Activated CD4-positive, alpha-beta T cell treated with anti-CD3 and anti-CD28 coated beads, Interleukin-10, Interleukin-2, amounts not matched to agents 100 ng/mL and 50 ng/mL, durations not matched to agents 16 hours and 8 hours (primary cell): ENCODE data around the gene COL4A4.

ENCODE experiments used
- DNase-seq: peaks from one replicate; pipeline ENCODE4 v3.0.0-alpha.2; 2020

COL4A4 gene

DNA sequence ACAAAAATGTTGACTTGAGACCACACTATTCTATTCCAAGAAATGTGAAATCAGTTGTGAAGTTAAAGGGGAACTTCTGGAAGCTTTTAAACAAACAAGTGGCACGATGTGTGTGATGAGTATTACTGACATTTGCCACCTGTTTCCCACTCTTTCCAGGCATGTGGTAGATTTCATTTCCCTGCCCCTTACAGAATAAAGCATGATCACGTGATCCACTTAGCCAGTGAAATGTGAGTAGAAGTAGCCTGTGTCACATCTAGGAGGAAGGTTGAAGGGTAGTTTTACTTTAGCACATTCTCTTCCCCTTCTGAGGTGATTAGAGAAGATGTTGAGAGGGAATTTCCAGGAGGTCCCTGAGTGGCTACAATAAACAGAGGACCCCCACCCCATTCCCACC is 3.8 kb downstream of the COL4A4 start:
- no peak for DNase-seq

DNA sequence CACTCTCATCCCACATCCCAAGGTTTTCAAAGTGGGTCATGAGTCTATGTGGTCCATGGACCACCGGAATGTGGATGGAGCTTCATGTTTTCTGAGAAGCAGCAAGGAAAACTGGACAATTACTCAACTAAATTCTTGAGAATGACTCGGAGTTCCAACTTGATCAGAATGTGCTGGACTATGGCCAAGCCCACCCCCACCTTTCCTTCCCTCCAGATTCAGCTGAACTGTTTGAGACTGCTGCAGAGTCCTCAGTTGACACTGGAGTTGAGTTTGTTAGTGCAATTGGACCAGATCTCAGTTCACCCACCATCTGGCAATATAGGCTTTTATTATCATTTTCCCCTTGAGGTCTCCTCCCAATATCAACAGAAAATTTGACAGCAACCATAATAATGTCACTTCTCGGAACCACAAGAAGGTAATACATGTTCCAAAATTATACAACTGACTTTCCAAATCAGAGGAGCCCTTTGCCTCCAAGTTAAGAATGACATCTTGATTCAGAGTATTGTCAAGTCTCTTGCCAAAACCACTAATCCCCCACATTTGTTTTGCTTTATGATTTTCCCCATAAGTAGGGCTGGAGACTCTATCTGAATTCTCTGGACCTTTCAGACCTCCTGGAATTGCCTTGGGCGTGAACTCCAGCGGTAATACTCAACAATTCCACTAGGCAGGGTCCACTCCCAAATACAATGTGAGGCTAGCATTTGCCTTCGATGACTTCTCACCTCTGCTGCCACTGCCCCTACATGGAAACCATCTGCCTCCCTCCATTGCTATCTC is 8.8 kb downstream of the COL4A4 start:
- DNase-seq = no peak

DNA sequence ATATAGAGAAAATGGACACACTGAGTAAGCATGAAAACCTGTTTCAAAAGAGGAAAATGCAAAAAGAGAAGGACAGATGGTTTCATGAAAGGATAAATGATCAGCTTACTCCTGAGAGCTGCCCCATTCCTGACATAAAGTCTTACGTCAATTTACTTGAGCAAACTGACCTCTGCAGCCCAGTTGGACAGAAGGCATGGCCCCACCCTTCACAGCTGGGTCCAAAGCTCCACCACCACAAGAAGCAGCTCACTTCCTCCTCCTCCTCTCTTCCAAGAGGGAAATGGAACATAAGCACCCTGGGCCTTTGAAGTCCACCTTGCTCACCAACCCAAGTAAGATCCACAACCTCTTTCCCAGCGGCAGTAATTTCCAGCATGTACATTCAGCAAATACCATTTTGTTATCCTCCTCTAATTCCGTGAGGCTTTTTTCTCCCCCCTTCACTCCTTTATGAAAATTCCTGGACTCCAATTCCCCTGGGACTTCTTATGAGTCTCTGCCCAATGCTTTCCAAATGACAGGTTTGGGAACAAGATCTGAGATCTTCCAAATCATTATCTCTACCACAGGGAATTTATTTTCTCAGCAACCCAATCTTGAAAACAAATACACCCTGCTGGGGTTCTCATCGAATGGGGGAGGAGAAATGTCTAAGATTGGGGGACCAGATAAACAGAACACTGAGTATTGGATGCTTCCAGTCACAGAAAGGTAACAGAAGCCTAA is 10.1 kb downstream of the COL4A4 start:
- DNase-seq = no peak

DNA sequence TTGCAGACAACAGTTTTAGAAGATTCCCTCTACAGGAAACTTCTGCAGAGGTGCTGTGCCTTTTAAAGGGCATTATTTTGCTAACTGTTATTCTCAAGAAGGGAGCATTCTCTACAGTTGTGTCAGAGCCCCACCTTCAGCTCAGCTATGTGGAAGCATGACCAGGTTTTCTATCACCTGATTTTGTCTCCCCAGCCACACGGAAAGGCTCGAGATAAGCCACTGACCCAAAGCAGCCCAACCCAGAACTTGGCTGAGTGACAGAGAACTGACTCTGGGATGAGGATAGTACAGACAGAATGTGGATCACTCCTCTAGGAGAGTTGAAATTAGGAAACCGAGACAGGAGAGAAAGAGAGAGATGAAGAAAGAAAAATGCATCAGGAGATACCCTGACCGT is 10.7 kb downstream of the COL4A4 start:
- no peak for DNase-seq

DNA sequence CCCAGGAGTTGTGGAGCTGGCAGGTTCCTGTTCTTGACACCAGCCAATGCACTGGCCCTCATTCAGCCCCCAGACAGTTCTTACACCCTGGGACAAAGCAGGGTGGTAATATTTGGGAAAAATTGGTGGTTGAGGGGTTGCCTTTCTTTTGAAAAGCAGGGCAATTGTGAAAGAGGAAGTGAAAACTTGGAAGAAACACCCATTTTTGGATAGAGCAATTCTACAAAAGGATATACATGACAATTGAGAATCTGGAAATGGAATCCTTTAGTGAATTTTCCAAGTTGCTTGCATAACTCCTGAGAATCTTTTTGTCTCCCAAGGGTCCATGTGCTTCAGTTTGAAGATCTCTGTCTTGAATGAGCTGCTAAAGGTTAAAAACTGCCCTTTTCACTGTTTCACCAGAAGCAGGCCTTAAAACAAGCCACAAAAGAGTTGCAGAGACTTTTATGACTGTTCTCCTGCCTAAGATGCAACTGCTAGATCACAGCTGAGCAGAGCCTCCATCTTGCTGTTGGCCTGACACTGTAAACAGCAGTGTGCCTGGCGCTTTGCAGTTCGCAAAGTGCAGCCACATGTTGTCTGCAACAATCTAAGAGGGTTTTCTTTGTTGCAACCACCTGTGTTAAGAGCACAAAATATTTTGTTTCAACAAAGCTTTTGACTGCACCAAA is 11.8 kb downstream of the COL4A4 start:
- no peak for DNase-seq

DNA sequence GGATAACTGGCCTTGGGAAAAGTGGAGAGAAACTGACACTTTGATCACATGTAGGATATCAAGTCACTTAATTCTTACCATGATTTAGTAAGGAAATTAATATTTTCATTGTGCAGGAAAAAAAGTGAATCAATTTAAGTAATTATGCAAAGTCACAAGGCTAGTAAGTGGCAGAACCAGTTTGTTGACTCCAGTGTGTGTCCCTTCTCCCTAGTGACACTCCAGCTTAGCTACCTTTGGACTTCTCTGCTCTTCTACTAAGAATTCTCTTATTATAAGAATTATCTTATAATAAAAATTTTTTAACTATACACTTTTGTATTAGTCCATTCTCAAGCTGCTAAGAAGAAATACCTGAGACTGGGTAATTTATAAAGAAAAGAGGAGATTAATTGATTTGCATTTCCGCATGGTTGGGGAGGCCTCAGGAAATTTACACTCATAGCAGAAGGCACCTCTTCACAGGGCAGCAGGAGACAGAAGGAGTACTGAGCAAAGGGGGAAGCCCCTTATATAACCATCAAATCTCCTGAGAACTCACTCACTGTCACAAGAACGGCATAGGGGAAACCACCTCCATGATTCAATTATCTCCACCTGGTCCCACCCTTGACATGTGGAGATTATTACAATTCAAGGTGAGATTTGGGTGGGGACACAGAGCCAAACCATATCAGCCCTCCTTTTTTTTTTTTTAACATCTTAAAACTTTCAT is 13.6 kb downstream of the COL4A4 start:
- DNase-seq = no peak

DNA sequence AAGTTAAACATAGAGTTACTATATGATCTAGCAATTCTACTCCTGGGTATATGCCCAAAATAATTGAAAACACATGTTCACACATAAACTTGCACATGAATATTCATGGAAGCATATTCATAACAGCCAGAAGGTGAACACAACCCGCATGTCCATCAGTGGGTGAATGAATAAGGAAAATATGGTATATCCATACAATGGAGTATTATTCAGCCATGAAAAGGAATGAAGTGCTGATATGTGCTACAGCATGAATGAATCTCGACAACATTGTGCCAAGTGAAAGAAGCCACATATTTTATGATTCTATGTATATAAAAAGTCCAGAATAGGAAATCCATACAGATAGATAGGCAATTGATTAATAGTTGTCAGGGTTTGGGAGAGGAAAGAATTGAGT is 15.9 kb downstream of the COL4A4 start:
- DNase-seq = no peak

DNA sequence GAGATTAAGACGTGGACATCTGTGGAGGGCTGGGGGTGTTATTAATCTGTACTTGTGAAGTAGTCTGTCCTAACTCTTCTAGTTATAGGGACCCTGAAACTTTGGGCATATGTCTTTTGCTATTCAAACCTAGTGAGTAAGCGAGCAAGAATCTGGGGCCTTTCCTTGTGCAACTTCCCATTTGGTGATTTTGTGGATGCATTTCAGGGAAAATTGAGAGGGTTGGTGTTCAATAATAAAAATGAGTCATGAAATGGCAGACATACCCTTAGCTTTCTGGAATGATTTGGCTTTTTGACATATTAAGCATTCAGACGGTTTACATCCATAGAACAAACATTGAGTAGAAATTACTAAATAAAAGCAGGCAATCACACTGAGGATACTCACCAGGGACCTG is 17.0 kb downstream of the COL4A4 start:
- DNase-seq = no peak

DNA sequence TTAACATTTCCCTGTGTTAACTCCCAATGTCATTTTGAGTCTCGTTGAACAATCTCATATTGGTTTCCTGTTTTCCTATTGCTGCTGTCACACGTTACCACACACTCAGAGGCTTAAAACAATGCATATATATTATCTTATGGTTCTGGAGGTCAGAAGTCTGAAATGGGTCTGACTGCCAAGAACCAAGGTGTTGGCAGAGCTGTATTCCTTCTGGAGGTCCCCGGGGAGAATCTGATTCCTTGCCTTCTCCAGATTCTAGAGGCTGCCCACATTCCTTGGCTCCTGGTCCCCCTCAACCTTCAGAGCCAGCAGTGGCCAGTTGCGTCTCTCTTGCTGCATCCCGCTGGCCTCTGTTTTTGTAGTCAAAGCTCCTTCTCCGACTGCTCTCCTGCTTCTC is 17.5 kb downstream of the COL4A4 start:
- no peak for DNase-seq

DNA sequence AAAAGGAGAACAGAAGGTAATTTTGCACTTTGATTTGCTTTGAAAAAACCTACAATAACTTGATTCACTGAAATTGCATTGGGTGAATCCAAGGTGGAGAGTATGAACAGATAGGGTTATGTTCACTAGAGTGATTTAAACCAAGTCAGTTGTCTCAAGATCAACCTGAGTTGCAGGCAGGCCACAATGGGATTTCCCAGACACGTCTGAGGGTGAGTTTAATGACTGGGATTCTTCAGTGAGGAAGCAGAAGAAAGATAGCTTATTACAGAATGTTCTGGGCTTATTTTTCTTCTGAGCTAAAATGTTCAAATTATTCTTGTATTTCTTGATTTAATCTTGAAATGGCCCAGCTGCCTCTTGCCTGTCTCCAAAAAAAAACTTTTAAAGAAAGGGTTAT is 20.1 kb downstream of the COL4A4 start:
- no peak for DNase-seq

DNA sequence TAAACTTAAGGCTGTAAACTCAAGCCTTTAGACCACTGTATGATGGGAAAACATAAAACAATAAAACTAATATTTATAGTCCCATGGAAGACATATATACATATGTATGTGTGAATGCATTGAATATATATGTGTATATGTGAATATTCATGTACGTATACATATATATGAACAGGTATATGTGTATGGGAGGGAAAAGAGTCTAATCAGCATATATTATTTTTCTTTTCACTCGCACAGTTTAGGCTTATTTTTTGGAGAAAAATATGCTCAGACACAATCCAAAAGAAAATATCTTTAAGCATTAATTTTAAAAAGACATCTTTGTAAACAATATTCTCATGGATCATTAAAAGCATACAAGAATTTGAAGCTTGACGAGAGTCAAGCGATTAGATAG is 22.7 kb downstream of the COL4A4 start:
- no peak for DNase-seq

DNA sequence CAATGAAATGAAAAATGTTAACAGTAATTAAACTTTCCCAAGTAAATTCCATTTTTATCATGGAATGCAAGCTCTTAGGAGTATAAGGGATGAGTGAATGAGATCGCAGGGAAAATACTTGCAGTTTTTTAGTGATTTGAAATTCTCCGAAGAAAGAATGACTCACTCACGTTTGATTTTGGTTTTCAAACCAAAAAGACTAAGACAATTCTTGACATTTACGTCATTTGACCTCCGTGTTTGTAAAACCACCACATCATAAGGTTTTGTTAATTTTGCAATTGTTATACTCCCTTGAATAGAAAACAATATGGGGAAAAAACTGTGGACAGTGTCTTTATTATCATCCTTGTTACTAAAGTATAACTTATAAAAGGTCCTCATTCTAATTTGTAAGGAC is 29.4 kb downstream of the COL4A4 start:
- no peak for DNase-seq

DNA sequence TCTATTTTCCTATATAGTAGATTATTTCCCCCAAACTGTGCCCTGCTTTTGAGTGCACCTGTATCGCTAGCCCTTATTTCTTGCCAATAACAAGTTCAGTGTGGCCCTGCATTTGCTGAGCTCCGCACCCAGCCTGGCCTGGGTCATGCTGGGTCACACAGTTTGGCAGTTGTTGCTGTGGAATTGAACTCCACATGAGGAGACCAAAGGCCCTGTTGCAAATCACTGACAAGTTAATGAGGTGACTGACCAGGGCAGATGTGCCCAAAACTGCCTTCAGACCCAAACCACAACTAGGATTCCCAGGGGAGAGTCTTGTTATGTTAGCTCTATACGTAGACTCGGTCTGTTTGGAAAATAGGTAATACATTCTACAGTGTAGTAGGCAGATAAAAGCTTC is 31.0 kb downstream of the COL4A4 start:
- no peak for DNase-seq

DNA sequence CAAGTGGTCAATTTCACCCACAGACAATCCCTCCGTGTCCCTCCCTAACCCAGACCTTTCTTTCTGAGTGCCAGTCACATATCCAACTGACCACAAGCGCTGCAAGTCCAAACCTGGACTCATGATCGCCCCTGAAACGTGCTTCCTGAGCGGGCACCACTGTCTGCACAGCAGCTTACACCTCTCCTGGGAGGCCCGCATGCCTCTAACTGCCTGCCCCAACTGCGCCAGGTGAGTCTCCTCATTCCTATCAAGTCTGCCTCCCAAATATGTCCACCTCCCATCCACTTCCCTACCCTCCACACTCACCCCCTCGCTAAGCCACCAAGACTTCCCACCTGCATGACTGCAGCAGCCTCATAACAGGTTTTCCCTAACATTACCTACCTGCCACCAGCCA is 33.4 kb downstream of the COL4A4 start:
- no peak for DNase-seq

DNA sequence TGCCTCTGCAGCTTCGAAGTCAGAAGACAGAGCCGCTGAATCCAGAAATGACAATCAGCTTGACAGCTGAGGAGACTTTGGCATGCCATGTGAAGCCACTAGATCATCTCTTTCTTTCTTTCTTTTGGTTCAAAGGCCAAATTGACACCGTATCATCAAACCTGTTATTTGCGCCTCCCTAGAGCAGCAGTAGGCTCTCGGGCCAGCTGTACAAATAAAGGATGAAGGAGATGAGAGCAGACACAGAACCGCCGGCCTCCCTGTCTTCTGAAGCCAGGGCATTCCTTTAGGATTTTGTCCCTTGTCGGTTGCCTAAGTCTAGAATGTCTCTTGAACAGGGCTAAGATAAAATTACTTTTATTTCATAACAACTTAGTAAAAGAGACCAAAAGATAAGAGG is 36.8 kb downstream of the COL4A4 start:
- no peak for DNase-seq

DNA sequence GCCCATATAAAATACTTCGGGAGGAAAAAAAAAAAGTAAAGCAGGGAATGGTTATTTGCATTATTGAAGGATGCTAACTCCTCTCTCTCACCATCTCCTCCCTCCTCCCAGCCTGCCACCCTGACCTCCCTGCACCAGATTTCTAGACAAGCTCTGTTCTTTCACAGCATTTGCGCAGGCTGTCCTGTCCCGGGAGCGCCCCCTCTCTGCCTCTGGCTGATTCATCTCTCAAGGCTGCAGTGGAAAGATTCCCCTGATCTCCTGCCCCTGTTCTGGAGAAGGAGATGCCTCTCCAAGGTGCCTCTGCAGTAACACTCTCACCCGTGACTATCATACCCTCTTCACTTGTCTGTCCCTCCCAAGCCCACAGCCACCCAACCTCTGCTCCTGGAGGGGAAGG is 38.5 kb downstream of the COL4A4 start:
- DNase-seq = no peak

DNA sequence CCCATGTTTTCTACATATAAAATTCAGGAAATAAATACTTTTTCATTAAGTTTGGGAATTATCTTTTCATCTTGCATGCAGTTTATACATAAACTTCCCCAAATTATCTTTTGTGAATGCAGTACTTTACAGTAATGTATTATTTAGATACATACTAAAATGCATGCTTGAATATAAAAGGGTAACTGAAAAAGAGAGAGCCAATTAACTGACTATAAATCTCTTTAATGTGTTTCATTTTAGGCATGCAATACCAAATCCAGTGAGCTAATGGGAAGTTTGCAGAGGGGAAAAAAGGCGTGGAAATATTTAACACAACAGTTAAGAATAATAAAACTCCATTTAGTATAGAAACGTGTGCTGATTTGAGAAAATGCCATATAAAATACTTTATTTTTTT is 39.2 kb downstream of the COL4A4 start:
- DNase-seq = no peak

DNA sequence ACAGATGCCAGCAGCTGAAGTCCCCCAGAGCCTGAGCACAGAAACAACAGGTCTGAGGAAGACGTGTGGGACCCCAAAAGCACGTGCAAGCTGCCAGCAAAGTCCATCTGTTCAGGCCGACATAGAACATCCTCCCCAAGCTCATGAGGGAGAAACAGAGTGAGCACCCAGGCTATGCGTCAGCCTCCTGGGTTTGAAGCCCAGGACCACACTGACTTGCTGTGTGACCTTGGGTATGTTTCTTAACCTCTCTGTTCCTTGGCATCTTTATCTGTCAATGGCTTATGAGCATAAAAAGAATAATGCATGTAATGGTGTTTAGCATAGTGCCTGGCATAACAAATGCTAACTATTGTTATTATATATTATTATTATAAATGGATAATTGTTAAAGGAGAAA is 40.3 kb downstream of the COL4A4 start:
- no peak for DNase-seq

DNA sequence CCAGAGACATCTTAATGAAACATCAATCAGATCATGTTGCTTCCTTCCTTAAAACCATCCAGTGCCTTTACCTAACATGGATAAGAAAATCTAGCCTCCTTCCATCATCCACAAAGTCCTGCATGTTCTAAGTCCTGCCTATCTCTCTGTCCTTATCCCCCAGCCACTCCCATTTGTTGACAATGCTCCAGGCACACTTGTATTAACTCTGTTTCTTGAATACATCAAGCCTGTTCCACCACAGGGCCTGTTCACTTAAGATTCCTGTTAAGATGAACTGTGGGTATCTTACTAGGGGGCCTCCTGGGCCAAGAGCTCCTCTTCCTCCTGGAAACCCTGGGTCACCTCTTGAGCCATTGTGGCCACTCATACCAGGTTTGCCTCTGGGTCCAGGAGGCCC is 45.7 kb downstream of the COL4A4 start:
- no peak for DNase-seq

DNA sequence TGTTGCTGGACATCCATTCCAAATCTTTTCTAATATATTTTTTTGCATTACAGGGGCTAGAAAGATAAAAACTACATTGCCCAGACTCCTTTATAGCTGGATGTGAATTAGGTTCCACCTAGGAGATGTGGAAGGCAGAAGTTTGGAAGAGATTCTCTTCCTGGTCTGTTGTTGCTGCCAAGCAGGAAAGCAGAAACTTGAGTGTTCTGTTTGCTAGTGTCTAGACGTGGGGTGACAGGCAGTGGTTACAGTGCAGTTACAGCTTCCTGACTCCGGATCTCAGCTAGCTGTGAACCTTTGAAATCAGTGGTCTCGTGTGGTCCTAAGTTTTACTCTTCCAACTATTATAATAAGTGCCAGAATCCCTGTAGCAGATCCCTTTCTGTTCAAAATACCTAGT is 46.2 kb downstream of the COL4A4 start:
- DNase-seq = peak; percentile 11

DNA sequence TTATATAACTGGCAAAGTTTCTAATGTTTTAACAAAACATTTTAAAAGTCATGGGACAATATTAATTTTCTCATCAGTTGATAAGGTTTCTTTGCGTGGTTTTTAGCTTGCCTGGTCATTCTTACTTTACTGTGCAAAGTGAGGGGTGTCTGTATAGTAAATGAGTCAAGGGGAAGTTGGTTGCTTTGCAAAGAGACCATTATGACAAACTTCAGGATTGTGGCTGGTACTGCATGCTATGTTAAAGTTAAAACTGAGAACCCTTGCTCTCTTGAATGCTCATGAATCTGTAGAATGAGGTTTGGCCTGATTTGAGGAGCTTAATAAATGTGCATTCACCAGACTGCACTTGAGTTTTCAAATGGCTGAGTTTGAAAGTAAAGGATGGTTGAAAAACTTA is 47.0 kb downstream of the COL4A4 start:
- peak; percentile 41 for DNase-seq

DNA sequence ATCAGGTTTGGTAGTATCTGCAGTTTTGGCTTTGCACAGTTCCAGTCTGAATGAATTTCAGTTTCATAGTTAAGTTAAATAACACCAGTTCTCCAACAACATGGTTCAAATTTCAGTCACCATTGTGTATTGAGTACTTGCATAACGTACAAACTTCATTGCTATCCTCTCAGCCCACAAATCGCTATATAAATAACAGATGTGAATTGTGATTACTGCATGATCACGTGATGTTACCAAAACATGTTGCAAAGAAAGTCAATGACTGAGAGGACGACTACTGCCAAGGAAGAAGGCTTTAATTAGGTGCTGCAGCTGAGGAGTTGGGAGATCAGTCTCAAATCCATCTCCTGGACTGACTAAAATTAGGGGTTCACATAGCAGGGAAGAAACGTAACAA is 48.2 kb downstream of the COL4A4 start:
- DNase-seq = peak; percentile 32
